GM18519 (cell line): ENCODE data around the gene GRK6.

Experiments used
- ATAC-seq: cut with Tn5 transposase; IDR thresholded peaks from one replicate; pipeline ENCODE4 v1.9.1; 2021; ENCODE audit warnings: mild to moderate bottlenecking, moderate library complexity; ENCODE audit not compliant: unreplicated experiment, low FRiP score

The GRK6 gene

DNA sequence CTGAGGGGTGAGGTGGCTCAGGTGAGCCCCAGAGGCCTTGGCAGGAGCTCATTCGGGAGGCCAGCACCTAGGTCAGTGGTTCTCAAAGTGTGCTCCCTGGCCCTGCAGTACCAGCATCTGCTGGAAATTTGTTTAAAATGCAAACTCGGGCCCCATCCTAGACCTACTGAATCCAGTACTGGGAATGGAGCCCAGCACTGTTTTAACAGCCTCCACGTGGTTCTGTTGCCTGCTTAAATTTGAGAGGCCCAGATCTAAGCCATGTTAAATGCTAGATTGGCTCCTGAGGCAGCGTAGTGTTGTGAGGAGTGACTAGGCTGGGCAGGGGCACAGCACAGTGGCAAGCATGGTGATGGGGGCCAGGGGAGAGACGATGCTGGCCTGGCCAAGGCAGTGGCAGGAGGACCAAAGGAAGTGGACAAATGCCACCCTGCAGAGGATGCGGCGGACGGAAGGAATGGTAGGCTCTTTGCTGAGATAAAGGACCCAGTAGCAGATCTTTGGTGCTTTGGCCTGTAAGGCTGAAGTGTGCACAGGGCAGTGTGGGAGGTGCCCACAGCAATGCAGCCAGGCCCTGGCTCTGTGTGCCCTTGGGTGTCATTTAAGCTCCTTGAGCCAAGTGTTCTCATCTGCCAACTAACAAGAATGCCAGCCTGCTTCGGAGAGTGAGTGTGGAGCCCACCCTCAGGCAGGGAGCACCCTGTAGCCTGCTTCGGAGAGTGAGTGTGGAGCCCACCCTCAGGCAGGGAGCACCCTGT, 24.4 kb downstream of the GRK6 start:
- ATAC-seq: no peak

DNA sequence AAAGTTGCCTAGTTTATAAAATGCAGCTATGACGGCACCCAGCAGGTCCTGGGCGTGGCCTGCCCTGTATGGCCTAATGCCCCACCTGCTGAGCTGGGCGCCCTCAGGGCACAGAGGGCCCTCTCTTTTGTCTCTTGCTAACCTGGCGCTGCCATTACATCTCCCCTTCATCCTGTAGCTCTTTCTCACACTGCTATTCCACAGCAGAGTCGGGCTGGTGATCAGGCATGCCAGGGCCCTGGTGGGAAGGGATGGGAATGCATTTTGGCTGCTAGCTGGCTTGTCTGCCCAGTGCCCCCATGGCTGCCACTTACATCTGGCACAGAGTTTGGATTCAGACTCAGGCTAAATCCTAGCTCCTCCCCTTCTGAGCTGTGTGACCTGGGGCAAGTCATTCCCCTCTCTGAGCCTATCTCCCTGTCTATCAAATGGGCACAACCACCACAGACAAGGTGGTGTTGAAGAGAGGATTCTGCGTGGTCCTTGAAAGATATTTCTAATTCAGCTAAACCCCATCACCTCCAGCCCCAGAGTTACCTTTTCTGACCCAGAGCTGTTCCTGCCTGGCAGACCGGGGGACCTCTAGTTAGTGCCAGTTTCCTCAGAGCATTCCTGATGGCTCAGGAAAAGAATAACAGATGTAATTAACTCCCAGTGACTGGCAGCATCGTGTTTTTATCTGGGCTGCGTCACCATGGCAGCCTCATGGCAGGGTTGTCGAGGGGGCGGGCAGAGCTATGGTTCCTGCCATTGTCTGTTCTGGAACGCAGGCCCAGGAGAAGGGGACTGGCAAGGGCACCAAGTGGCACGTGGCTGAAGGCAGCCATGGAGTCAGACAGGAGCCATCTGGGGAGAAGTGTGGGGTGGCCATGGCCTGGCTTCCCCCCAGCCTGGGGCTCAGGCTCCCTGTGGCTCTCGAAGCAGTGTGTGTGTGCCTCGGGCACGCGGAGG, 26.5 kb downstream of the GRK6 start:
- ATAC-seq: no peak

DNA sequence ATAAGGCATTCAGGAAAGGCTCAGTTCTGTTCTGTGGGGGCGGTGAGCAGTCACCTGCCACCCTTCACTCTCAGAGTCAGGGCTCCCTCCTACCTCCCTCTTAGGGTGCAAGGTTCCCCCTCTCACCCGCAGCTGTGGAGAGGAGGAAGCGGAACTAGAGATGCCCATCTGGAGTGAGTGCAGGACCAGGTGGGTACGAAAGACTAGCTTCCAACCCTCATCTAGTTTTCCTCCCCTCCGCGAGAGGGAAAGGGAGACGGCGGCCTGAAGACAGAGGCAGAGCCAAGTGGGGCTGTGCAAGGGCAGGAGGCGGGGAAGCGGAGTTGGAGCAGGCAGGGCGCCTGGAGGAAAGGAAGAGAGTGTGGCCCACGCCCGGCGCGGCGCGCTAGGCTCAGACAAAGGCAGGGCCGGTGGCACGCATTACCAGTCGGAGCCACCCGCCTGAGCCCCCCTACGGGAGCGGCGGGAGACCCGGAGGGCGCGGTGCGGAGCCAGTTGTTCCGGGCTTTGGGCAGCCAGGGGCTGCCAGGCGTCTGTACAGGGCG, 27.4 kb downstream of the GRK6 start:
- ATAC-seq: no peak

DNA sequence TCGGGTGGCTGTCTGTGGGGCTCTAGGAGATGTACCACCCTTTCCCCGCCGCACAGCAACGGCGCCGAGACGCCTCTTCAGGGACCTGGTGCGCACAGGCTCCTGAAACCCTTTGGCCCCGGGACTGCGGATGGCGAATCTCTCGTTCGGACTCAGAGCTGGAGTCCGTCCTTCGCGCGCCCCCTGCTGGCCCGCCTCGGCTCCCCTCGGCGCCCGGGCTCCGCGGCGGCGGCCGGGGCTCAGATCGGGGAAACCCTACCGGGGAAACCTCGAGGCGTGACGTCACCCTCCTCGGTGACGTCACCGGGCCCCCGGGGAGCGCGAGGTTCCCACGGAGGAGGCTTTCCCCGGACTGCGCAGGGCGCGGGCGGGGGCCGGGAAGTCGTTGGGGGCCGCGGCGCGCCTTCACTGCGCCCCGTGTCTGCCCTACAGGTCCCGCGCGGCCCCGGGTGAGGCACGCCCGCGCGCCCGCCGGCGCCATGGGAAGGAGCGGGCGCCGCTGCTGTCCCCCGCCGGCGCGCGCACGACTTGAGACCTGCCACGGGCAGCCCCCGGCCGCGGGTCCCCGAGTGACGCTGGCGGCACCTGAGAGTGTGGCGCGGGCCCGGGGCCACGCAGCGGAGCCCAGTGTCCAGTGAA, 28.0 kb downstream of the GRK6 start:
- ATAC-seq: peak; percentile 30

DNA sequence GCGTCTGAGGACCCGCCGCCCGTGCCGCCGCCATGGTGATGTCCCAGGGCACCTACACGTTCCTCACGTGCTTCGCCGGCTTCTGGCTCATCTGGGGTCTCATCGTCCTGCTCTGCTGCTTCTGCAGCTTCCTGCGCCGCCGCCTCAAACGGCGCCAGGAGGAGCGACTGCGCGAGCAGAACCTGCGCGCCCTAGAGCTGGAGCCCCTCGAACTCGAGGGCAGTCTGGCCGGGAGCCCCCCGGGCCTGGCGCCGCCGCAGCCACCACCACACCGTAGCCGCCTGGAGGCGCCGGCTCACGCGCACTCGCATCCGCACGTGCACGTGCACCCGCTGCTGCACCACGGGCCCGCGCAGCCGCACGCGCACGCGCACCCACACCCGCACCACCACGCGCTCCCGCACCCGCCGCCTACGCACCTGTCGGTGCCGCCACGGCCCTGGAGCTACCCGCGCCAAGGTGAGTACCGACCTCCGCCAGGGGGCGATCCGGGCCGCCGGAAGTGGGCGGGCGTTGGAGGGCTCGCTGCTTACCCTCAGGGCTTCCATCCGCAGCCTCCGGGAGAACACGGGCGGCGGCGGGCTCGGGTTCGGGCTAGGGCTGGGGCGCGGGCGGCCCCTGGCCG, 28.7 kb downstream of the GRK6 start:
- ATAC-seq: peak; percentile 26

DNA sequence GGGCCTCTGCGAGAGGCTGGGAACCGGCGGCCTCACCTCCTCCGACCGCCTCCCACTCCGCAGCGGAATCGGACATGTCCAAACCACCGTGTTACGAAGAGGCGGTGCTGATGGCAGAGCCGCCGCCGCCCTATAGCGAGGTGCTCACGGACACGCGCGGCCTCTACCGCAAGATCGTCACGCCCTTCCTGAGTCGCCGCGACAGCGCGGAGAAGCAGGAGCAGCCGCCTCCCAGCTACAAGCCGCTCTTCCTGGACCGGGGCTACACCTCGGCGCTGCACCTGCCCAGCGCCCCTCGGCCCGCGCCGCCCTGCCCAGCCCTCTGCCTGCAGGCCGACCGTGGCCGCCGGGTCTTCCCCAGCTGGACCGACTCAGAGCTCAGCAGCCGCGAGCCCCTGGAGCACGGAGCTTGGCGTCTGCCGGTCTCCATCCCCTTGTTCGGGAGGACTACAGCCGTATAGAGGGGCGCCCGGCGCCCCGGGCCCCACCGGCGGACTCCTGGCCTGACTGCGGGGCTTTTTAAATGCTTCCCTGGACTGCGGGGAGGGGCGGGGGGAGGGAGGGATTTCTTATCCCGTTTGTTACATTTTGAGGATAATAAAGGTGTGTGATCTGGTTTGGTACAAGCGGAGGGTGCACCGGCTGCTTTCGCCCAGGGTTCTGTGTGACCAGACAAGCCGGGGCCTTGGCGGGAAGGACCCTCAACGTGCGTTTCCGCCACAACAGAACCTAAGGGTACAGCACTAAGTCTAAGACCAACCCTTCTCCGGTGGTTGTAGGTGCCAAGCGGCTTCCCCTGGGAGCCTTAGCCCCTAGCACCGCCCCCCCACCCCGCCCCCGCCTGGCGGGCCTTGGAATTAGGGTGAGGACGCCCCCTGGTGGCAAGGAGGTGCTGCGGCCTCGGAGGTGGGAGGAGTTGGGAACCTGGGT, 29.4 kb downstream of the GRK6 start:
- ATAC-seq: peak; percentile 3

DNA sequence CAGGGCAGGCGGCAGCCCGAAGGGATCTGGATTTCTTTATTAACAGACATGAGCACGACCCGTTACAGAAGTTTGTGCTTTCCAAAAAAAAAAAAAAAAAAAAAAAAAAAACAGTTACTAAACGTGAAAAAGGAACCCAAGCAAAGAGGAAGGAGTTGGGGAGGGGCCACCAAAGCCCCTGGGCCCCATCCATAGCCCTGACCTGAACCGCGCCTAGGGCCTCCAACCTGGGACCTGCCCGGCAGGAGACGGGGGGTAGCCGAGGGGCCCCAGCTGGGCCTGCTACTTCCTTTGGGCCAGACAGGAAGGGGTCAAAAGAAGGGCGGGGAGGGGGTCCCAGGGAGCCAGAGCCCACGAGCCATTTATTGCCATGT, 30.1 kb downstream of the GRK6 start:
- no peak for ATAC-seq

DNA sequence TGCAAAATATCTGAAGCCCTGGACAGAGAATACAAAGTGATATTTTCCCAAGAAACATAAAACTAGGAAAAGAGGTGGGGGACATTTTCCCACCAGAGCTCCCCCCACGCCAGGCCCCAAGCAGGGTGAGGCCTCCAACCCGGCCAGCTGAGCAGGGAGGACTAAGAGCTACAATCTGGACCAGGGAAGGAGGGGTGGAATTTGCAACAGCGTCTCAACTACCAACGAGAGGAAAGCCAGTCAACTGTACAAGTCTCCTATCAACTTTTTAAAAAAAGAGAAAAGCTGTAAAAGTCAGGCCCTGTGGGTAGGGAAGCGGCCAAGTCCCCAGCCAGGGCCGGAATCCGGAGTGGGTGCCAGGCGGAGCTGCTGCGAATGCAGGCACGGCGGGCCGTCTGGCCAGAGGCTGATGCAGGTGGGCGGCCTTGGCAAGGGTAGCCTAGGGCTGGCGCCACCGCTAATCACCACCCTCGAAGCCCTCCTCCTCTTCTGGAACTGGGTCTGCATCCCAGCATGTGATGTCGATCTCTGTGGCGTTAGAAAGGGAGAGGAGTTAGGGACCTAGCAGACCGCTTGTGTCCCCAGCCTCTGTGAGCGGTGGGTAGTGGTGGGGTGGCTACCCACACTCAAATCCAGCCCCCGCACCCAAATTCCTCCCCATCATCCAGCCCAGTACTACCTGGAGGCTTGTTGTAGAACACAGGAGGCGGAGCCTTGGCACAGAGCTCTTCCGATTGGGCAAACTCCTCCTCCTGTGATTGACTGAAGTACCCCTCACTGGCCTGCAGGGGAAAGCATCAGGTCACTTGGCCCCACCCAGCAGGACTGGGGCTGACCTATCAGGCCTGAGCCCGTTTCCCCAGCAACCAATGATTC, 30.7 kb downstream of the GRK6 start:
- ATAC-seq: peak; percentile 28

DNA sequence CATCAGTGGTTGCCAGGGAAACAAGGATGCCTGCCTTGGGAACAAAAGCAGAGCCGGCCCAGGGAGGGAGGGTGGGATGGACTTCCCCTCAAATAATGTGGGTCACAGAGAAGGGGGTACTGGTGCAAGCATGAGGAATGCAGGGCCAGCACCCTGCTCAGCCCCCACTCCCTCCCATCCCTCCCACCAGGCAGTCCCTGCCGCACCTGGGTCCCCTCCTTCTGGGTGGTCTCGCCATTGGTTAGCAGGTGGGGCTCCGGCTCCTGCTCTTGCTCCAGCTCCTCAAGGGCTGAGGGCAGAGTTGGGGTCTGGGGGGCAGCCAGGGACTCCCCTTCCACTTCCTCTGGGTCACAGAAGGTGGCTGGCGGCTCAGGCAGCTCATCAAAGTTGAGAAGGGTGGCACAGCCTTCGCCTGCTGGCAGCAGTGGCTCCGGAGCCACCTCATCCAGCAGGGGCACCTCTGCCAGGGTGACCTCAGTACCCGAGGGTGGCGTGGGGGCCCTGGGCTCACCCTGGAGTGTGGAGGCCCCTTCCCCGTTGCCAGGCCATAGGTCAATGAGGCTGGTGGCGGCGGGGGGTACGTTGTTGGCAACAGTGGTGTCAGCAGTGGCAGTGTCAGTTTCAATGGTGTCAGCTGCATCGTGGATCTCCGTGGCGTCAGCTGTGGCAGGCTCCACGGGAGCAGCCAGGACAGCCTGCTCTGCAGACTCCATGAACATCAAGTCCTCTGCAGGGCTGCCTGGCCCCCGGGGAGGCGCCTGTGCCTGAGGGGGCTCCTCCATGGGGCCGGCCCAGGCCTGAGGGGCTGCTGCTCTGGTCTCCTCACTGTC, 31.6 kb downstream of the GRK6 start:
- no peak for ATAC-seq

DNA sequence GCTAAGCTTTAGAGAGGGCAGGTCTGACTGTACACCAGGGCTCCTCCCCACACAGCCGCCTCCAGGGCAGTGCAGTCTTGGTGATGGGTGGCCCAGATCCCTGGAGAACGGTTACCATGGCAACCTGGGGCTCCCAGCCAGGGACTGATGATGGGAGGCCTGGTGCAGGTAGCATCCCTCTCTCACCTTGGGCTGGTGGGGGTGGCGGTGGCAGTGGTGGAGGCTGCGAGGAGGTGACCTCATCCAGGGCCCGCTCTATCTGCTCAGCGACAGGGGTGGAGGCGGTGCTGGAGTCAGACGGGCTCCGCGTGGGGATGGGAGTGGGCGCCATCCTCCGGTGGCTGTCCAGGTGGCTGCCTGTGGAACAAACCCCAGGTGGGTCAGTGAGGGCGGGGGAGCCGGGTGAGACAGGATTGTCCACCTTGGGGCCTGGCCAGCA, 32.5 kb downstream of the GRK6 start:
- no peak for ATAC-seq

DNA sequence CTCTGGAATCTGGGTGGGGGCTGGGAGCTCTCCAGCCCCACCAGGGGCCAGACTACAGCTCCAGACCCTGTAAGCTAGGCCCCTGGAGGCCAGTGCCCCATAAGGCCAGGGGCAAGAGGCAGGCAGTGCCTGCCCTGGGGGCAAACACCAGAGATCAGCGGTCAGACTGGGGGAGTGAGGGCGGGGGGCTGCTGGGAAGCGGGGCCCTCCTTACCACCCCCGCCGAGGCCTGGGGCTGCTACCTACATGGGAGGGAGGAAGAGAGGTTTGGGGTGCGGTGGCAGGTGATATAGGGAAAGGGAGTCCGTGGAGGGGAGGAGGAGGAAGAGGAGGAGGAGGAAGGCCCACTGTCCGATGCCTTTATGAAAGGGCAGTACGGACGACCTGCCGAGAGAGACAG, 32.9 kb downstream of the GRK6 start:
- ATAC-seq: no peak

DNA sequence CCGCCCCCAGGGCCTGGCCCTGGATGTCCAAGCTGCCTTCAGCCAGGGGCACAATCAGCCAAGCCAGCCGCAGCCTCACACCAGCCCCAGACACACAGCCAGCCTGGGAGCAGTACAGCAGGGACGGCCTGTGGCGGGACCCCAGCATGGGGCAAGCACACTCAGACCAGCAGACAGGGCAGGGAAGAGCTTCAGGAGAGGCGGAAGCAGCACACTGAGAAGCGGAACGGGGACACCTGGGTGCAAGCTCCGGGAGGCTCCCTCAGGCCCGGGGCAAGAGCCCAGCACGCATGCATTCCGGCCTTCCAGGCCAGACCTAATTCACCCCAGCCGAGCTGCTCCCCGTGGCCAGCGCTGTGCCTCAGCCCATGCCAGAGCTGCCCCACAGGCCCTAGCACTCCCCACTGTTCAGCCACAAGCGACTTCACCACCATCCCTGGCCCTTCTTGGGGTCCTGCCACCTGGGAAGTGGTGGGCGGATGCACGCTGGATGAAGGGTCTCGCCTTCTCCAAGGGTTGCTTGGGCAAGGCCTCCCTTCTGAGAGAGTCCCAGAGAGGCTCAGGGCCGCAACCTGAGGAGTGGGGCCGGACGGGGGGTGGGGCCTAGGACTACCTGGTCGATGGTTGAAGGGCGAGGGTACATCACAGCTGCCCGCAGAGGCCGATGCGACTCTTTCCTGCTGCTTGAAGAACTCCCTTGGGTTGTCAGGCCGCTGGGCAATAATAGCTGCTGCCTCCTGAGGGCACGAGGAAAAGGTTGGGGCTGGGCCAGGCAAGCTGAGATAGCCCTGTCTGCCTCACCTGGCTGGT, 33.5 kb downstream of the GRK6 start:
- ATAC-seq: no peak

DNA sequence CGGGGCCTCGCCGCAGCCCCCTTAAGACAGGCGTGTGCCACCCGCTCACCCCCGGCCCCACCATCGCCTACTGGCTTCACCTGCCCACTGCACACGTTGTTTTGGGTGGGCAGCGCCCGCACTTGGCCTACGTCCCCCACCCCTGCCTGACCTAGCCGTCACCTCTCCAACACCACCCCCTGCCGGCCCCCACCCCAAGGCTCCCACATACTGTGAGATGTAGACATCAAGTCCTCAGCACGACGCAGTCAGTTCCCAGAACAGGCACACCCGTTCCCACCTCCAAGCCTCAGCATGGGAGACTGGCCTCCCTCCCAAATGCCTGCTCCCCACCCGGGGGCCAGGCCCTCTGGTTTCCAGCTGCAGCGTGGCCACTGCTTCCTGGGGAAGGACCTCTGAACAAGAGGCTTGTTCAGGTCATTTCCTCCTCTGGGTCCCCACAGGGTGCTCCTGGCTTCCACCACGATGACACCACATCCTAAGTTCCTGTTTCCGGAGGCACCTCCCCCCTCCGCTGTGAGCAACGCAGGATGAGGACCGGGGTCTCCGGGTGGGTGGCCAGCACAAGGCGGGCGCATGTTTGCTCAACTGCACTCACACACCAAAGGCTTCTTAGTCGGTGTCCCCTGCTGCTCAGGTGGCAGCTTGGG, 35.7 kb downstream of the GRK6 start:
- ATAC-seq: no peak

DNA sequence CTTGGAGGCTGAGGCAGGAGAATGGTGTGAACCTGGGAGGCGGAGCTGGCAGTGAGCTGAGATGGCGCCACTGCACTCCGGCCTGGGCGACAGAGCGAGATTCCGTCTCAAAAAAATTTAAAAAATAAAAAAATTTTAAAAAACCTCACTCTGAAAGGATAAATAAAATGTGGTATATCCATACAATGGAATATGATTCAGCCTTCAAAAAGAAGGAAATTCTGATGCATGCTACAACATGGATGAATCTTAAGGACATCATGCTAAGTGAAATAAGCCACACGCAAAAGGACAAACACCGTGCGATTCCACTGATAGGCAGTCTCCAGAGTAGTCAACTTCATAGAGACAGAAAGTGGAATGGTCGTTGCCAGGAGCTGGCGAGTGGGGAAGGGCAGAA, 38.6 kb downstream of the GRK6 start:
- no peak for ATAC-seq

DNA sequence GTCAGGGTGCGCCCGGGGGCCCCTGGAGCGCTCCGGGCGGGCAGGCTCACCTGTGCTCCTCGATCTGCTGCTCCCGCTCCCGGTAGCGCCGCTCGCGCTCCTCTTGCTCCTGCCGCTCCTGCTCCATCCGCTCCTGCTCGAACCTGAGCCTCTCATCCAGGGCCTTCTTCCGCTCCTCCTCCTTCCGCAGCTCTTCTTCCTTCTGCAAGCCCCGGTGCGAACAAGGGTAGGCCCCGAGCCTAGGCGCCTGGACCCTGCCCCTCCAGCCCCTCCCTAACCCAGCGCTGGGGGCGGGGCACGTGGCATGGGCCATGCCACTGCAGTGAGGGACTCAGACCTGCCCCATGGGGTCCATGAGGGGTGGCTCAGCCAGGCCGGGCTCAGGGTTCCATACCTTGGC, 40.4 kb downstream of the GRK6 start:
- ATAC-seq: no peak

DNA sequence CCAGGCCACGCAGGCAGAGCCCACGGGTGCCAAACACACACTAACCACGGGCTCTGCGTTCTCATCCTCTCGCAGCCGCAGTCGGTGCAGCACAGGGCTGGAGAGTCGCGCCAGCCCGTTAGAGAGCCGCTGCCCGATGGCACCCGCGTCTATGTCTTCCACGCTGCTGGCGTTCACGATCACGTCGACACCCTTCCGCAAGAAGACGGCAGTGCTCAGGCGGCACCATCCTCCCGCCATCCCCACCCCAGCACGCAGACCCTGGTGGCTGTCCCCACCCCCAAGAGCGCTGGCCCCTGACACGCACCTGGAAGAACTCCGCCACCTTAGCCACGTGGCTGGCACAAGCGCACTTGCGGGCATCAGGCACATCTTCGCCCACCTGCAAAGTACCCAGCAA, 41.0 kb downstream of the GRK6 start:
- no peak for ATAC-seq
